Astrocyte of the cerebellum (primary cell): ENCODE data around the gene KLHL6.
"Not testable (repeated sequence)": the region's sequence is repeated elsewhere in the genome, so short reads cannot be mapped to it uniquely, and the experiment has no call there.

ENCODE experiments used
- DNase-seq: peaks from one replicate; pipeline ENCODE4 v3.0.0-alpha.2; 2011; ENCODE audit warnings: low read depth
- H3K4me3 ChIP-seq: 2 replicates; pipeline ENCODE4 v1.5.1; 2011; ENCODE audit warnings: mild to moderate bottlenecking, low read depth, low read length, moderate library complexity
- CTCF ChIP-seq: IDR thresholded peaks from 2 replicates; pipeline ENCODE4 v1.5.1; 2012; ENCODE audit warnings: low read length, low read depth, moderate library complexity, mild to moderate bottlenecking; ENCODE audit errors: missing control alignments
- in situ Hi-C: cut with HindIII; loops from 2 replicates; pipeline ENCODE4 v1.10.0; 2017; ENCODE audit warnings: low sequenced_read_pairs

KLHL6 gene

DNA sequence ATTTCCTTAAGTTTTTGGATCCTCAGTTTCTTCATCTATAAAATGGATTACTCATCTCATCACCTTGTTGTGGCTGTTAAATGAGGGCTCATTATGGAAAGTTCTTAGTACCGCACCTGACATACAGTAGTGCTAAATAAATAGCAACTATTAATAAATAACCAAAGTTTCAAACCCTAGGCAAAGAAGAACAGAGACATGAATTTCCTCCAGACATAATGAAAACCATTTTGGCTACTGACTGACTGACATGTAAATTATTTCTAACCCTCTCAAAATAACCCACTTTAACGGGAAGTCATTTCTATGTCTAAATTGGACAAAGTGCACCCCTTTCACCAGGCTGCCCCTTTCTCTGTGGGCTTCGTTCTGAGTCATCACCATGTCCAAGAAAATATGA lies 17.4 kb upstream of the KLHL6 start:
- DNase-seq: no peak
- in situ Hi-C loops: no loop called here
- H3K4me3 ChIP-seq: no peak overlapping the region
- no peak for TF ChIP-seq CTCF

GRCh38 chr3:183570191-183570590 lies 14.7 kb upstream of the KLHL6 start:
- H3K4me3 ChIP-seq, in situ Hi-C loops, DNase-seq: not testable (repeated sequence)

- TF ChIP-seq CTCF: no peak
- in situ Hi-C loops: no loop called here
- no peak for DNase-seq
- no peak overlapping the region for H3K4me3 ChIP-seq
Observed at GRCh38 chr3:183566880-183567279, 11.4 kb upstream of the KLHL6 start.

DNA sequence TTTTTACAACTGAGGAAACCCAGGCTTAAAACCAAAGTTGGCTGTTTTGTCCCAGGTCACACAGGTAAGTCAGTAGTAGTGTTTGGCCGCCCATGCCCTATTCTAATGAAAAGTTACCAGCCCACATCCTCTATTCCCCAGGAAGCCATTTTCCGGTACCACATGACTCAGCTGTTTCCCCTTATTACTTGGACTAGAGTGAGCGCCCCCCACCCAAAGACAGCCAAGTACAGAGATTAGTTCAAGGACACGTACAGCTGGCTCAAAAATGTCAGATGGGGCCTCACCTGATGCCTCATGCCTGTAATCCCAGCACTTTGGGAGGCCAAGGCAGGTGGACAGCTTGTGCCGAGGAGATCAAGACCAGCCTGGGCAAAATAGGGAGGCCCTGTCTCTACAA lies 8.5 kb upstream of the KLHL6 start:
- no peak for DNase-seq
- in situ Hi-C loops: no loop called here
- TF ChIP-seq CTCF: no peak
- H3K4me3 ChIP-seq: no peak overlapping the region

- in situ Hi-C loops: no loop called here
- no peak for DNase-seq
- H3K4me3 ChIP-seq: no peak overlapping the region
- no peak for TF ChIP-seq CTCF
Observed at GRCh38 chr3:183563536-183563874, 8.0 kb upstream of the KLHL6 start.

GRCh38 chr3:183560607-183561006 lies 5.1 kb upstream of the KLHL6 start:
- in situ Hi-C loops: no loop called here
- H3K4me3 ChIP-seq: no peak overlapping the region
- no peak for DNase-seq
- TF ChIP-seq CTCF: no peak

GRCh38 chr3:183558495-183558894 lies 3.0 kb upstream of the KLHL6 start:
- no peak for TF ChIP-seq CTCF
- DNase-seq: no peak
- H3K4me3 ChIP-seq: no peak overlapping the region
- in situ Hi-C loops: no loop called here
